Osteocyte (in vitro differentiated cells): ENCODE measurements around the gene NEK1. TPM values are rescaled to one million over a fixed set of nuclear protein-coding genes. Genes with fewer than 3 reads are reported as not detected.
"Not testable (repeated sequence)": the region's sequence is repeated elsewhere in the genome, so short reads cannot be mapped to it uniquely, and the experiment has no call there.

Experiments used
- DNase-seq: peaks from one replicate; pipeline ENCODE4 v3.0.0; 2021; ENCODE audit warnings: mixed read lengths; ENCODE audit not compliant: unreplicated experiment; ENCODE audit errors: extremely low spot score
- H3K27ac Mint-ChIP-seq: one replicate; pipeline ENCODE4 v1.8.0; 2021; ENCODE audit warnings: mild to moderate bottlenecking, mixed read lengths; ENCODE audit not compliant: unreplicated experiment
- H3K27me3 Mint-ChIP-seq: one replicate; pipeline ENCODE4 v1.8.0; 2021; ENCODE audit warnings: mixed read lengths; ENCODE audit not compliant: unreplicated experiment
- H3K36me3 Mint-ChIP-seq: one replicate; pipeline ENCODE4 v1.8.0; 2021; ENCODE audit warnings: mixed read lengths; ENCODE audit not compliant: unreplicated experiment
- H3K4me1 Mint-ChIP-seq: one replicate; pipeline ENCODE4 v1.8.0; 2021; ENCODE audit warnings: mixed read lengths; ENCODE audit not compliant: unreplicated experiment
- H3K4me3 Mint-ChIP-seq: one replicate; pipeline ENCODE4 v1.8.0; 2021; ENCODE audit warnings: mild to moderate bottlenecking, moderate library complexity, mixed read lengths; ENCODE audit not compliant: unreplicated experiment
- H3K9me3 Mint-ChIP-seq: one replicate; pipeline ENCODE4 v1.8.0; 2021; ENCODE audit warnings: mixed read lengths; ENCODE audit not compliant: unreplicated experiment
- total RNA-seq: library from RNA; stranded (reverse); gene quantifications from 2 replicates; pipeline ENCODE4 v1.2.1, GENCODE V29; 2021
- TF ChIP-seq, protein P1 (sequence below): fragments of 200-600 bp; sonication (generic); IDR thresholded peaks from 2 replicates; pipeline ENCODE4 v1.5.0; 2021; ENCODE audit warnings: antibody characterized with exemption, mild to moderate bottlenecking, moderate library complexity

Gene NEK1
- total RNA-seq, 1 donor from 2014 or later, result 17.7 TPM

DNA sequence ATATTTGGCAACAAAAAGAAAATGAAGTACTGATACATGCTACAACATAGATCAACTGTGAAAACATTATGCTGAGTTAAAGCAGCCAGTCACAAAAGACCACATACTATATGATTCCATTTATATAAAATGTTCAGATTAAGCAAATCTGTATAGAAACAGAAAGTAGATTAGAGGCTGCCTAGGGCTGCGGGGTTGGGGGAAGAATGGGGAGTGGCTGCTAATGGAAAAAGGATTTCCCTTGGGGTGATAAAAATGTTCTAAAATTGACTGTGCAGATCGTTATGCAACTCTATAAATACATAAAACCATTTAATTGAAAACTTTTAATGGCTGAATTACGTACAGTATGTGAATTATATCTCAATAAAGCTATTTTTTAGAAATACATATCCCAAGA lies 46.8 kb downstream of the NEK1 start:
- H3K4me1 Mint-ChIP-seq, result peaks cover 6% of the 10 kb centered on the region
- no peak for DNase-seq
- H3K9me3 Mint-ChIP-seq, result no peaks in the 10 kb centered on the region
- TF ChIP-seq, protein P1, sequence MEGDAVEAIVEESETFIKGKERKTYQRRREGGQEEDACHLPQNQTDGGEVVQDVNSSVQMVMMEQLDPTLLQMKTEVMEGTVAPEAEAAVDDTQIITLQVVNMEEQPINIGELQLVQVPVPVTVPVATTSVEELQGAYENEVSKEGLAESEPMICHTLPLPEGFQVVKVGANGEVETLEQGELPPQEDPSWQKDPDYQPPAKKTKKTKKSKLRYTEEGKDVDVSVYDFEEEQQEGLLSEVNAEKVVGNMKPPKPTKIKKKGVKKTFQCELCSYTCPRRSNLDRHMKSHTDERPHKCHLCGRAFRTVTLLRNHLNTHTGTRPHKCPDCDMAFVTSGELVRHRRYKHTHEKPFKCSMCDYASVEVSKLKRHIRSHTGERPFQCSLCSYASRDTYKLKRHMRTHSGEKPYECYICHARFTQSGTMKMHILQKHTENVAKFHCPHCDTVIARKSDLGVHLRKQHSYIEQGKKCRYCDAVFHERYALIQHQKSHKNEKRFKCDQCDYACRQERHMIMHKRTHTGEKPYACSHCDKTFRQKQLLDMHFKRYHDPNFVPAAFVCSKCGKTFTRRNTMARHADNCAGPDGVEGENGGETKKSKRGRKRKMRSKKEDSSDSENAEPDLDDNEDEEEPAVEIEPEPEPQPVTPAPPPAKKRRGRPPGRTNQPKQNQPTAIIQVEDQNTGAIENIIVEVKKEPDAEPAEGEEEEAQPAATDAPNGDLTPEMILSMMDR, result no peak
- H3K27ac Mint-ChIP-seq, result no peak overlapping the region
- no peak overlapping the region for H3K4me3 Mint-ChIP-seq
- peaks cover 12% of the 10 kb centered on the region for H3K36me3 Mint-ChIP-seq
- no peaks in the 10 kb centered on the region for H3K27me3 Mint-ChIP-seq

DNA sequence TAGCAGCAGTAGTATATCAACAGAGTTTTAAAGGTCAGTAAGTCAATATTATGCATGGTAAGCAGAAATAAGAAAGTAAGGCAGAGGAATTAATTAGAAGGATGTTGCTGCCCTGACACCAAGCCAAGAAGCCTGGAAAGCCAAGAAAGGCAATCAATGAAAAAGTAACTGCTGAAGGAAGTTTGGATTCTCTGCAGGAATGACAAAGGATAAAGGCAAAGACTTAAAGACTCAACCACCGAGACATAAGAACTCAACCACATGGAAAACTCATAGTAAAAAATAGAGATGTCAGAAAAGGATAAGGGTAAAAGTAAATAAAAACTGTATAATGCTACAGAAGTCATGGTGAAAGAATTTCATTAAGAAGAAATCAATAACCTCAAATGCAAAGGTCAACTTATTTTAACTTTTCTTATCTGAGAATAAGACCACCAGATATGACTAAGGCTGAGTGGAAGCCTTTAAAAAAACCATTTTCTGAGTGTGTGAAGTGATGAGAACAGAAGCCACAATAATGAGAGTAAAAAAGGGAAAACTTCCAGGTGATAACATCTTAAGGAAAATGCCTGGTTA lies 55.2 kb downstream of the NEK1 start:
- Mint-ChIP-seq H3K36me3 (peaks cover 48% of the 10 kb centered on the region), H3K4me1 (no peaks in the 10 kb centered on the region), H3K9me3 (peaks cover 5% of the 10 kb centered on the region), H3K27me3 (no peaks in the 10 kb centered on the region), H3K4me3 (no peak overlapping the region), H3K27ac (no peak overlapping the region)
- no peak for DNase-seq
- TF ChIP-seq, protein P1, result no peak

DNA sequence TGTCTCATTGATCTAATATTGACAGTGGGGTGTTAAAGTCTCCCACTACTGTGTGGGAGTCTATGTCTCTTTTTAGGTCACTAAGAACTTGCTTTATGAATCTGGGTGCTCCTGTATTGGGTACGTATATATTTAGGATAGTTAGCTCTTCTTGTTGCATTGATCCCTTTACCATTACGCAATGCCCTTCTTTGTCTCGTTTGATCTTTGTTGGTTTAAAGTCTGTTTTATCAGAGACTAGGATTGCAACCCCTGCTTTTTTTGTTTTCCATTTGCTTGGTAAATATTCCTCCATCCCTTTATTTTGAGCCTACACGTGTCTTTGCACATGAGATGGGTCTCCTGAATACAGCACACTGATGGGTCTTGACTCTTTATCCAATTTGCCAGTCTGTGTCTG lies 65.8 kb downstream of the NEK1 start:
- Mint-ChIP-seq H3K36me3 (peaks cover 42% of the 10 kb centered on the region), H3K9me3 (peaks cover 21% of the 10 kb centered on the region)
- DNase-seq, H3K27me3 Mint-ChIP-seq, H3K27ac Mint-ChIP-seq, H3K4me1 Mint-ChIP-seq, H3K4me3 Mint-ChIP-seq: not testable (repeated sequence)

DNA sequence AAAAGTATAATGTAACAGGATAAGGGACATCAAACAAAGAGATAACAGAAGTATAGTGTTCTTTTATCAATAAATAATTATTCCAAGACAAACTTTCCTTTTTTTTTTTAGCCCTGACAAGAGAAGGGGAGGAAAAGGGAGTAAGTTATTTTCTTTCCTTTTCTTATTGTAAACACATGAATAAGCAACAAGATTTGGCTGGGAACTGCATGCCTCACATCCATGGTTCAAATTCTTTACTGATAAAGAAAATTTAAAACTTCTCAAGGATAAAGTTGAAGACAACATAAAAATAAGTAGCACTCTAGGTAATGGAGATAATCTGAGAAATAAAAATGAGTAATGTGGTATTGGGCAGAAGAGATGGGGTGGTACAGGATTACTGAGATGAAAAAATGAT lies 71.6 kb downstream of the NEK1 start:
- Mint-ChIP-seq H3K27me3 (no peaks in the 10 kb centered on the region), H3K36me3 (peaks cover 21% of the 10 kb centered on the region), H3K27ac (no peak overlapping the region), H3K4me1 (no peaks in the 10 kb centered on the region), H3K4me3 (no peak overlapping the region), H3K9me3 (peaks cover 21% of the 10 kb centered on the region)
- TF ChIP-seq, protein P1, result no peak
- DNase-seq, result no peak

DNA sequence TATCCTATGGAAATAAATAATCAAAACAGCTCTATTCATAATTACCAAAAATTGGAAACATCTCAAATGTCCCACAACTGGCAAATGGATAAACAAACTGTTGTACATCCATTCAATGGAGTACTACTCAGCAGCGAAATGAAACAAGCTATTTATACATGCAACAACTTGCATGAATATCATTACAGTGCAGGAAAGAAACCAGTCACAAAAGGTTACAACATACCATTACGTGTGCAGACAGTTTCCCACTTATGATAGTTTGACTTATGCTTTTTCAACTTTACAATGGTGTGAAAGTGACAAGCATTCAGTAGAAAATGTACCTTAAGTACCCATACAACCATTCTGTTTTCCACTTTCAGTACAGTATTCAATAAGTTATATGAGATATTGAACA lies 82.3 kb downstream of the NEK1 start:
- no peak overlapping the region for H3K4me3 Mint-ChIP-seq
- H3K36me3 Mint-ChIP-seq, result peaks cover 68% of the 10 kb centered on the region

More for the DNA sequence above, 82.3 kb downstream of the NEK1 start:
- H3K27ac Mint-ChIP-seq, result no peak overlapping the region
- H3K4me1 Mint-ChIP-seq, result no peaks in the 10 kb centered on the region
- TF ChIP-seq, protein P1, result no peak
- H3K27me3 Mint-ChIP-seq, result no peaks in the 10 kb centered on the region
- DNase-seq, result no peak
- no peaks in the 10 kb centered on the region for H3K9me3 Mint-ChIP-seq
